Fibroblast of mammary gland (primary cell): ENCODE data around the gene EFCAB12.
A peak's percentile ranks its signal among the peaks of the same experiment; 100 is the strongest.

Experiments used
- DNase-seq: peaks from one replicate; pipeline ENCODE4 v3.0.0-alpha.2; 2010; ENCODE audit warnings: low read depth
- H3K4me3 ChIP-seq: 2 replicates; pipeline ENCODE4 v1.5.1; 2011; ENCODE audit warnings: low read depth, mild to moderate bottlenecking, low read length, moderate library complexity; ENCODE audit not compliant: control insufficient read depth
- TF ChIP-seq, protein P1 (sequence below): conservative IDR thresholded peaks from 2 replicates; pipeline ENCODE4 v1.5.1; 2011; ENCODE audit warnings: low read depth, low read length, inconsistent platforms; ENCODE audit not compliant: control insufficient read depth, insufficient read depth

EFCAB12 gene

DNA sequence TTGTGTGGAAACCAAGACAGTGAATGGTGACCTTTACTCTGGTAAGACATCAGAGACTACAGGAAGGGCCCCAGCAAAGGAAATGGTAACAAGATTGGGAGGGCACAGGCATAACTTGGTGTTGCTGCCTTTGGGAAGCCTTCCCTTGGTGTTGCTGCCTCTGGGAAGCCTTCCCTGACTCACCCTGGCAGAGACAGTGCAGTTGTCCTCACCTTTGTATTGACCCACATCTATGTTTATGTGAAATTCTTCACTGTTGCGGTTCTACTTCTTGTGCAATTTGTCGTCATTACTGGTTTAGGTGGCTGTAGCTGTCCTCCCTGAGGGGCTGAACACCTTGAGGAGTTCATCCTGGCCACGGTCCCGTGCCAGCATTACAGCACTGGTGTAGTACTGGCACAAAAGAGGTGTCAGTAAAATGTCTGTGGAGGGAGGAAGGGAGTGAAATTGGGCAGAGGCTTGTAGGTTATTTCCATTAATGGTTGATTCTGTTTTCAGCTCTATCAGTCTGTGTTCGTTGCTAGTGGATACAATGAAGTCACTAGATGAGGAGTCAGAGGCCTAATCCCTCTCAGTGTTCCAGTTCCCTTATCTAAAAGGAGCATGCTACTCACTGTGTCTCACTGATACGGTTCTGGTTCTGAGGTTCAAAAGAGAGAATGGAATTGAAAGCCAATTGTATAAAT is 33.2 kb upstream of the EFCAB12 start:
- DNase-seq = peak; percentile 81
- no peak overlapping the region for H3K4me3 ChIP-seq
- TF ChIP-seq, protein P1, sequence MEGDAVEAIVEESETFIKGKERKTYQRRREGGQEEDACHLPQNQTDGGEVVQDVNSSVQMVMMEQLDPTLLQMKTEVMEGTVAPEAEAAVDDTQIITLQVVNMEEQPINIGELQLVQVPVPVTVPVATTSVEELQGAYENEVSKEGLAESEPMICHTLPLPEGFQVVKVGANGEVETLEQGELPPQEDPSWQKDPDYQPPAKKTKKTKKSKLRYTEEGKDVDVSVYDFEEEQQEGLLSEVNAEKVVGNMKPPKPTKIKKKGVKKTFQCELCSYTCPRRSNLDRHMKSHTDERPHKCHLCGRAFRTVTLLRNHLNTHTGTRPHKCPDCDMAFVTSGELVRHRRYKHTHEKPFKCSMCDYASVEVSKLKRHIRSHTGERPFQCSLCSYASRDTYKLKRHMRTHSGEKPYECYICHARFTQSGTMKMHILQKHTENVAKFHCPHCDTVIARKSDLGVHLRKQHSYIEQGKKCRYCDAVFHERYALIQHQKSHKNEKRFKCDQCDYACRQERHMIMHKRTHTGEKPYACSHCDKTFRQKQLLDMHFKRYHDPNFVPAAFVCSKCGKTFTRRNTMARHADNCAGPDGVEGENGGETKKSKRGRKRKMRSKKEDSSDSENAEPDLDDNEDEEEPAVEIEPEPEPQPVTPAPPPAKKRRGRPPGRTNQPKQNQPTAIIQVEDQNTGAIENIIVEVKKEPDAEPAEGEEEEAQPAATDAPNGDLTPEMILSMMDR = no peak

DNA sequence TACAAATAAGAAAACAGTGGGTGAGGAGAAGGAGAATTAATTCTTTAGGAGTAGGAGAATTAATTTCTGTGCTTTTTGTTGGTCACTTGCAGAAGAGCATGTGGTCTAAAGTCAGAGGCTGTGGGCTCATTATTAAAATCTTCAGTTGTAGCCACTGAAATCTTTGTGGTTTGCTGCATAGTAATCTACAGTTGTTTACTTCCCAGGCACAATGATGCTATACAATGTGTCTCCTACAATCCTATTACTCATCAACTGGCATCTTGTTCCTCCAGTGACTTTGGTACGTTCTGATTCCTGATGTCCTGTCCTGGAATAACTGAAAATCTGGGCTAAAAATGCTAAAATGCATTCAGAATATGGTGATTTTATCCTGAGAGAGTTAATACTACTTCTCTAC is 32.6 kb upstream of the EFCAB12 start:
- peak; percentile 91 for DNase-seq
- H3K4me3 ChIP-seq = no peak overlapping the region
- TF ChIP-seq, protein P1 = no peak

DNA sequence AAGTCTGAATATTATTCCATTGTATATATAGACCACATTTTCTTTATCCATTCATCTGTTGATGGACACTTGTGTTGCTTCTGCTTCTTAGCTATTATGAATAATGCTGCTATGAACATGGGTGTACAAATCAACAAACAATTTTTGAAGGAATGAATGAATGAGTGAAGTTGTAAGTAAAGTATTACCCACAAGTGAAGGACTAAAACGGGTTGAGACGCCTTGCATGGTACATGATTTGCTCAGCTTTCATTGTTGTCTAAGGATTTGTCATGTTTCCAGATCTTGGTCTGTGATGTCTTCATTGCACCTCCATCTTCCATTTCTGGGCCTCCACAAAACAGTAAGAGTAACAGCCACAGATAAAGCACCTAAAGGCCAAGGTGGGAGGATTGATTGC is 32.1 kb upstream of the EFCAB12 start:
- H3K4me3 ChIP-seq = no peak overlapping the region
- DNase-seq = no peak
- TF ChIP-seq, protein P1 = no peak

DNA sequence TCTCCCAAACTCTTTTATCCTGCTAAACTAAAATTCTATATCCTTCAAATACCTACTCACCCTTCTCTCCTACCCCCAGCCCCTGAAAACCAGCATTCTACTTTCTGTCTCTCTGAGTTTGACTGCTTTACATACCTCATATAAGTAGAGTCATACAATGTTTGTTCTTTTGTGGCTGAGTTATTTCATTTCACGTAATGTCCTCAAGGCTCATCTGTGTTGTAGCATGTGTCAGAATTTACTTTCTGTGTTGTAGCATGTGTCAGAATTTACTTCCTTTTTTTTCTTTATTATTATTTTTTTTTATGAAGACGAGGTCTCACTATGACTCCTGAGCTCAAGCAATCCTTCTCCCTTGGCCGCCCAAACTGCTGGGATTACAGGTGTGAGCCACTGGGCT is 31.7 kb upstream of the EFCAB12 start:
- DNase-seq = no peak
- no peak overlapping the region for H3K4me3 ChIP-seq
- TF ChIP-seq, protein P1 = no peak

DNA sequence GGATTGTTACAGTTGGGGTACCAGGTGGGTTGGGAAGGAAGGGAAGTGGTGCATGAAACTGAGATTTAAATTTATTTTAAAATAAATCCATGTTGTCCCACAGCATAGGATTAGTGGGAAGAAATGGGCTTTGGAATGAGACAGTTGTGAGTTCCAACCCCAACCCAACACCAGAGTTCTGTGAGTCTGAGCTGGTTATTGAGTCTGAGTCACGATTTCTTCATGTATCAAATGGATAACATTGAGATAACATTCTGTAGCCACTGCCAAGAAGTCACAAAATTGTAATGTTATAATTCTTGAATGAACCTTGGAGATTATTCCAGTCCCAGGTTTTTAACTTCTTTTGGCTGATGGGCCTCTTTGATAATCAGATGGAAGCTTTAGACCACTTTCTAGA is 25.3 kb upstream of the EFCAB12 start:
- TF ChIP-seq, protein P1 = no peak
- no peak for DNase-seq
- no peak overlapping the region for H3K4me3 ChIP-seq

DNA sequence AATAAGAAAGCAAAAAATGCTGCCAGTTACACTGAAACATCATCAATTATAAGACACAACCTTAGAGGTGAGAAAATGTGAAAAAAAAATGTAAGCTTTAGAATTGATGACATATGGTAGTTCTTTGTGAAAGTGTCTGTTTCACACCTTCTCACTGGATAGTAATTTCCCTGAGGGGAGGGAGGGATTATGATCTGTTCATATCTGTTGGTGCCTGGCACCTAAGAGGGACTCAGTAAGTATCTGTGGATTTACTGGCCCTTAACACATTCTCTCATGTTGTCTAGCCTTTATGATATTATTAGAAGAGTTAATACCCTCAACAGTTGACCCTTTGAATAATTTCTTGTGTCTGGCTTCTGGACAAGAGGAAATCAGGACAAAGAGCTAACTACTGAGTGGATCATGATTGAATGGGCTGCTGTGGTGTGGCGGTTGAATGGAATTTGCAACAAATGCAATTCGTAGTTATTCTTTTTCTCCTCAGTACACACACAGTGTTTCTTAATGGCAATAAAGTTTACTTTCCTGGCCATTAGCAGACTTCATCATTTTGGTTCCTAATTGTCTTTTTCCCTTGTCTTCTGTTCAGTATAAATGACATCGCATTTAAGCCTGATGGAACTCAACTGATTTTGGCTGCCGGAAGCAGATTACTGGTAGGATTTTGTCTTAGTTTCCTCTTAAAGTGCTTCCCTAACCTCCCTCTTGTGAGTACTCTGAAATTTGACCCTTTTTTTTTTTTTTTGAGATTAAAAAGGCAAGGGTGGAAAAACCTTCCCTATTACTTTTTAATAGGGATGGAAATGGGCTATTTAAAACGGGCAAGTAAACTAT is 21.1 kb upstream of the EFCAB12 start:
- TF ChIP-seq, protein P1 = no peak
- DNase-seq = no peak
- H3K4me3 ChIP-seq = no peak overlapping the region
